Endothelial cell (in vitro differentiated cells): ENCODE data around the gene HSD3B1. TPM values are rescaled to one million over a fixed set of nuclear protein-coding genes. Genes with fewer than 3 reads are reported as not detected.

ENCODE experiments used
- DNase-seq: peaks from one replicate; pipeline ENCODE4 v3.0.0; 2021; ENCODE audit warnings: low spot score
- H3K27ac Mint-ChIP-seq: one replicate; pipeline ENCODE4 v1.8.0; 2021; ENCODE audit warnings: mixed read lengths, inconsistent platforms; ENCODE audit not compliant: unreplicated experiment
- H3K27me3 Mint-ChIP-seq: one replicate; pipeline ENCODE4 v1.8.0; 2021; ENCODE audit warnings: mild to moderate bottlenecking, moderate library complexity, mixed read lengths, inconsistent platforms; ENCODE audit not compliant: unreplicated experiment
- H3K36me3 Mint-ChIP-seq: one replicate; pipeline ENCODE4 v1.8.0; 2021; ENCODE audit warnings: mild to moderate bottlenecking, low read depth, mixed read lengths, inconsistent platforms; ENCODE audit not compliant: unreplicated experiment
- H3K4me1 Mint-ChIP-seq: one replicate; pipeline ENCODE4 v1.8.0; 2021; ENCODE audit warnings: mild to moderate bottlenecking, mixed read lengths, inconsistent platforms; ENCODE audit not compliant: unreplicated experiment
- H3K4me3 Mint-ChIP-seq: one replicate; pipeline ENCODE4 v1.8.0; 2021; ENCODE audit warnings: mild to moderate bottlenecking, mixed read lengths, inconsistent platforms; ENCODE audit not compliant: unreplicated experiment
- H3K9me3 Mint-ChIP-seq: one replicate; pipeline ENCODE4 v1.8.0; 2021; ENCODE audit warnings: mixed read lengths, inconsistent platforms; ENCODE audit not compliant: unreplicated experiment
- total RNA-seq: library from RNA; stranded (reverse); fragmentation: NEBNext Ultra II Directional; extraction: Animal tissue kit (Norgen Biotek cat#: 25700); gene quantifications from one replicate; pipeline ENCODE4 v1.2.1, GENCODE V29; 2021; ENCODE audit not compliant: unreplicated experiment
- TF ChIP-seq, protein P1 (sequence below): fragments of 200-600 bp; sonication (generic); IDR thresholded peaks from one replicate; pipeline ENCODE4 v1.5.0; 2021; ENCODE audit warnings: antibody characterized with exemption; ENCODE audit not compliant: unreplicated experiment

HSD3B1 gene
- total RNA-seq, 1 donor from 2014 or later: not detected

DNA sequence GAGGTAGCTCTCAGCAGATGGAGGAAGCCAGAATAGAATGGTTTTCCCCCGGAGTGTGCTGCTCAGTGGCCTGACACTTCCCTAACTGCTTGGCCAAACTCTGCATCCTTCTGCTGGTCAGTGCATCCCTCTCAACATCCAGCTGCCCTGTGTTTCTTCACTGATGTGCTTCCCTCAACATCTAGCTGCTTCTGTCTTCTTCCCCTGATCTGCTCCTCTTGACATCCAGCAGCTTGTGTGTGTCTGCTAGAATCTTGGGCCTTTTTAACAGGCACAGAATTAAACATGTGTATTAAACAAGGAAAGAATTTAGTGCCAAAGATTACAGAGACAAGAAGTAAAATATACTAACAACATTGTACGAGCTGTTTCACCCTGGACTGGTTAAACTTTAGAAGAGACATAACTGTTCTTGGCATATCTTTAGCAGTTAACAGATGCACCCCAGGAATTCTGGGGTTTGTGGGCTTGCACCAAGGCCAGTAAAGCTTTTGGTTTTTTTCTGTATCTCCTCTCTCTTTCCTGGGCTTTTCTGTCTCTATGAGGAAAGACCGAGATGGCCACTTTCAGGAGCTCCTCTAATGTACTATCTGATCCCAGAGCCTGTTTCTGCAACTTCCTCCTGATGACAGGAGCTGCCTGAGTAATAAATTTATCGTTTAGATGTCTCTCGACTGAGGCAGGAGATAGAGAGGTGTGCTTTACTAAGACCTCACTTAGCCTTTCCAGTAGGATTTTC is 34.8 kb upstream of the HSD3B1 start:
- H3K27me3 Mint-ChIP-seq: peaks cover 5% of the 10 kb centered on the region
- no peak for DNase-seq
- H3K27ac Mint-ChIP-seq: no peak overlapping the region
- H3K9me3 Mint-ChIP-seq: no peaks in the 10 kb centered on the region
- no peaks in the 10 kb centered on the region for H3K36me3 Mint-ChIP-seq
- no peak overlapping the region for H3K4me3 Mint-ChIP-seq
- TF ChIP-seq, protein P1, sequence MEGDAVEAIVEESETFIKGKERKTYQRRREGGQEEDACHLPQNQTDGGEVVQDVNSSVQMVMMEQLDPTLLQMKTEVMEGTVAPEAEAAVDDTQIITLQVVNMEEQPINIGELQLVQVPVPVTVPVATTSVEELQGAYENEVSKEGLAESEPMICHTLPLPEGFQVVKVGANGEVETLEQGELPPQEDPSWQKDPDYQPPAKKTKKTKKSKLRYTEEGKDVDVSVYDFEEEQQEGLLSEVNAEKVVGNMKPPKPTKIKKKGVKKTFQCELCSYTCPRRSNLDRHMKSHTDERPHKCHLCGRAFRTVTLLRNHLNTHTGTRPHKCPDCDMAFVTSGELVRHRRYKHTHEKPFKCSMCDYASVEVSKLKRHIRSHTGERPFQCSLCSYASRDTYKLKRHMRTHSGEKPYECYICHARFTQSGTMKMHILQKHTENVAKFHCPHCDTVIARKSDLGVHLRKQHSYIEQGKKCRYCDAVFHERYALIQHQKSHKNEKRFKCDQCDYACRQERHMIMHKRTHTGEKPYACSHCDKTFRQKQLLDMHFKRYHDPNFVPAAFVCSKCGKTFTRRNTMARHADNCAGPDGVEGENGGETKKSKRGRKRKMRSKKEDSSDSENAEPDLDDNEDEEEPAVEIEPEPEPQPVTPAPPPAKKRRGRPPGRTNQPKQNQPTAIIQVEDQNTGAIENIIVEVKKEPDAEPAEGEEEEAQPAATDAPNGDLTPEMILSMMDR: no peak
- H3K4me1 Mint-ChIP-seq: no peaks in the 10 kb centered on the region

DNA sequence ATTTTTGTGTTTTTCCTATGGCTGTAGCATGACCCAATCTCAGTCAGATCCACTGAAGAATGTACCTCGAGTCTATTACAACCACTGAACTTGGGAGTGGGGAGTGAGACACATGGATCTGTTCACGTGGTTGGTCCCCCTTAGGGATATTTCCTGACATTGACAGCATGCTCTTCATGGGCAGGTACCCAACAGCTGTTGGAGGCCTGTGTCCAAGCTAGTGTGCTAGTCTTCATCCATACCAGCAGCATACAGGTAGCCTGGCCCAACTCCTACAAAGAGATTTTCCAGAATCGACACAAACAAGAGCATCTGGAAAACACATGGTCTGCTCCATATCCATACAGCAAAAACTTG is 34.2 kb upstream of the HSD3B1 start:
- Mint-ChIP-seq H3K27me3 (peaks cover 2% of the 10 kb centered on the region), H3K9me3 (no peaks in the 10 kb centered on the region), H3K4me1 (no peaks in the 10 kb centered on the region), H3K36me3 (no peaks in the 10 kb centered on the region), H3K4me3 (no peak overlapping the region), H3K27ac (no peak overlapping the region)
- TF ChIP-seq, protein P1: no peak
- no peak for DNase-seq

DNA sequence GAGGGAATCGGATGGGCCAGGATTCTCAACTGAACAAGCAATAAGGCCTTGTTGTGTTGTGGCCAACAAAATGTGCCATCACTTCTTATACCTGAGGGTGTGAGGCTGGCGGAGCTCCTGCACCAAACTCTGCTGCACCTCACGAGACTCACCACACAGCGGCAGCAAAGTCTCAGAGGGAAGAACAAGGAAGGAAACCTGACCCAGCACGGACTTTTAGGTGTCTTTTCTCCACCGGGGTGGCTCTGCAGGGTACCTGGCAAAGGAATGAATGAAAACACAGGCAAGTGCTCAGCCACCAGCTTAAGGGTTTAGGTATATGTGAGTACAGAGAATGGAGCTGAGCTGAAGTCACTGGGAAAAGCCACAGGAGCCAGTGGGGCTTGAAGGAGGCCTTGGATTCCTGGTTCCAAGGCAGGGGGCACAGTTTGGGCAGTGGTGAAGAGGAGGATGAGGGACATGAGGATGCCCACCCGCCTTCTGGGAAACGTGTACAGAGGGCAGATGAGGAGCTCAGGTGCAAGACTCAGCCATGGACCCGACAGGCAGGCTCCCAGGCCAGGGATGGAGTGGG is 31.1 kb upstream of the HSD3B1 start:
- Mint-ChIP-seq H3K4me3 (no peak overlapping the region), H3K9me3 (no peaks in the 10 kb centered on the region), H3K27ac (no peak overlapping the region), H3K27me3 (peaks cover 5% of the 10 kb centered on the region), H3K4me1 (no peaks in the 10 kb centered on the region), H3K36me3 (no peaks in the 10 kb centered on the region)
- peak; percentile 69 for DNase-seq
- TF ChIP-seq, protein P1: peak; percentile 54

DNA sequence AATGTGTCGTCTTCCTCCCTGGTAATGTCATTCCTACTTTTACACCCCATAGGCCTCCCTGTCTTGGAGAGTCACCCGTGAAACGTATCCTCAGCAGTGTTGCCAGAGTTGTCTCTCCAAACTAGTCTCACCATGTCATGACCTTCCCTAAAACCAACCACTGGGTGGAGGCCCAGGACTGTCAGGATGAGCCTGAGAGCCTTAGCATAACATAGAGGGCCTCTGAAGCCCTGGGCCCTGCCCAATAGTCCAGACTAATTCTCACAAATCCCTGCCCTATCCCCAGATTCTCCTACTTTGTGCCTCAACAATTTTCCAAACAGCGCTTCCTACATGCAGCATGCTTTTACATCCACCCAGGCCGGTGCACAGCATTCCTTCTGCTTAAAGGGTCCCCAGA is 29.3 kb upstream of the HSD3B1 start:
- no peak for DNase-seq
- Mint-ChIP-seq H3K27ac (no peak overlapping the region), H3K36me3 (no peaks in the 10 kb centered on the region), H3K27me3 (peaks cover 5% of the 10 kb centered on the region), H3K4me1 (no peaks in the 10 kb centered on the region), H3K4me3 (no peak overlapping the region), H3K9me3 (no peaks in the 10 kb centered on the region)
- TF ChIP-seq, protein P1: no peak

DNA sequence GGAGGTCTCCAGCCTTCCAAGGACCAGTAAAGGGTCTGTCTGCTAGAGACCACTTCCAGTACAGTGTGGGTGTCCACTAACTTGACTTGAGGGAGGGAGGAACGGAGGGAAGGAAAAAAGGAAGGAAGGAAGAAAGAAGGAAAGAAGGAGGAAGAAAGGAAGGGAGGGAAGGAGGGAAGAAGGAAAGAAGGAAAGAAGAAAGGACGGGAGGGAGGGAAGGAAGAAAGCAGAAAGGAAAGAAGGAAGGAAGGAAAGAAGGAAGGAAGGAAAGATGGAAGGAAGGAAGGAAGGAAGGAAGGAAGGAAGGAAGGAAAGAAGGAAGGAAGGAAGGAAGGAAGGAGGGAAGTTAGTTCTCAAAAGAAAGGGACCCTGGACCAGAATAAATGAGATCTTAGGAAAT is 26.8 kb upstream of the HSD3B1 start:
- Mint-ChIP-seq H3K27me3 (peaks cover 5% of the 10 kb centered on the region), H3K4me1 (no peaks in the 10 kb centered on the region), H3K9me3 (no peaks in the 10 kb centered on the region), H3K36me3 (no peaks in the 10 kb centered on the region), H3K27ac (no peak overlapping the region), H3K4me3 (no peak overlapping the region)
- DNase-seq: no peak
- TF ChIP-seq, protein P1: no peak
